Activated CD8-positive, alpha-beta memory T cell treated with anti-CD3 and anti-CD28 coated beads, Interleukin-2, amount 50 U/mL, for 48 hours (primary cell): Measurements from ENCODE around the gene CACFD1.

Experiments used
- DNase-seq: peaks from one replicate; pipeline ENCODE4 v3.0.0-alpha.2; 2020

Gene CACFD1

DNA sequence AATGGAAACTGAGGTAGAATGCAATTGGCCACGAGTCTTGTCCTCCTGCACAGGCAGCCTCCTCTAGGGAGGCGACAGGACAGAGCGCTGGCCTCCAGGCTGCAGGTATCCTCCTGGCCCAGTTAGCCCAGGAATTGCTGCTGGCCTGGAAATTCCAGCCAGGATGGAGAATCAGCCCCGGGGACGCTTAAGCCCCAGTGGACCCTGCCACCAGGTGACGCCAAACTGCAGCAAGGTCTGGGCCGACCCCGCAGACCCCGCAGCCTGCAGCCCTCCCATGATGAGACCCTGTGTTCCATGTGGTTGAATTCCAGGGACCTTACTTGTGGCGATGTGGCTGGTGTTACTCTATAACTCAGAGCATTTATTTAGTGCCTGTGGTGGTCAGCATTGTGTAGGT, 7.3 kb downstream of the CACFD1 start:
- DNase-seq: no peak

- no peak for DNase-seq
Observed at GRCh38 chr9:133468374-133468773, 8.6 kb downstream of the CACFD1 start.

DNA sequence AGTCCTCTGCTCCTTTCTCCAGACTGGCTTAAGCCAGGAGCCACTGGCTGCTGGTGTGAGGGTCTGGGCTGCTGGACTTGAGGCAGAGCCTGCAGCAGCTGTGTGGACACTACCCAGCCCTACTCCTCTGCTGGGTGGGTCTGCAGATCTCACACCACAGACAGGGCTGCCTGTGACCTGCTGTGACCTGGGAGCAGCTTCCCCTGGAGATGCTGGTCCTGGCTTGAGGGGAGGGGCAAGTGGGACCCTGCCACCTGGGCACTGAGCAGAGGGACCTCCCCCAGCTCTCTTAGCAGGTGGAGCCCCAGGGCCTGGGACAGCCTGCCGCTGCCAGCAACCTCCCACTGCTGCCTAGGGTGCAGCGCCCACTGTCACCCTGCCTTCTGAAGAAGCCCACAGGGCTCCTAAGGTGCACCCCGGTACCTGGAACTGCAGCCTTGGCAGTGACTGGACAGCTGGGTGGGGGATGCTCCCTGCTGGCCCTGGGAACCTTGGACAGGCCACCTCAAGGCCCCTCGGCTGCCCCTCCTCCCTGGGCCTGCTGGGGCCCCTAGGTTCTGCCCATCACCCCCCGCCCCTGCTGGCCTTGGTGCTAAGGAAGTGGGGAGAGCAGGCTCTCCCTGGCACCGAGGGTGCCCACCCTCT, 9.1 kb downstream of the CACFD1 start:
- DNase-seq: no peak

- no peak for DNase-seq
Observed at GRCh38 chr9:133470427-133470924, 10.7 kb downstream of the CACFD1 start.

DNA sequence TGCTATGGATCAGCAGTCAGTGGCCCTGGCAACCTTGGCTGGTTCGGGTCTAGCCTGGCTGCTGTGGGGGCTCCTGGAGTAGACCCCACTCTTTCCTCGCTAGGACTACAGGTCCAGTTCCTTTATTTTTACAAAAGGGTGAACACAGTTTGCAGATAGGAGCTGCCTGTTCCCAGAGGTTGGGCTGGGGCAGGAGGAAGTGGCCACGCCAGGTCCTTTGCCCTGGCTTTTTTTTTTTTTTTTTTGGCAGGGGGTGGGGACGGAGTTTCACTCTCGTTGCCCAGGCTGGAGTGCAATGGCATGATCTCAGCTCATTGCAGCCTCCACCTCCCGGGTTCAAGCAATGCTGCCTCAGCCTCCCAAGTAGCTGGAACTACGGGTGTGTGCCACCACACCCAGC, 11.2 kb downstream of the CACFD1 start:
- no peak for DNase-seq

- no peak for DNase-seq
Observed at GRCh38 chr9:133471551-133472276, 11.9 kb downstream of the CACFD1 start.

GRCh38 chr9:133472277-133472645, 12.5 kb downstream of the CACFD1 start:
- DNase-seq: no peak

DNA sequence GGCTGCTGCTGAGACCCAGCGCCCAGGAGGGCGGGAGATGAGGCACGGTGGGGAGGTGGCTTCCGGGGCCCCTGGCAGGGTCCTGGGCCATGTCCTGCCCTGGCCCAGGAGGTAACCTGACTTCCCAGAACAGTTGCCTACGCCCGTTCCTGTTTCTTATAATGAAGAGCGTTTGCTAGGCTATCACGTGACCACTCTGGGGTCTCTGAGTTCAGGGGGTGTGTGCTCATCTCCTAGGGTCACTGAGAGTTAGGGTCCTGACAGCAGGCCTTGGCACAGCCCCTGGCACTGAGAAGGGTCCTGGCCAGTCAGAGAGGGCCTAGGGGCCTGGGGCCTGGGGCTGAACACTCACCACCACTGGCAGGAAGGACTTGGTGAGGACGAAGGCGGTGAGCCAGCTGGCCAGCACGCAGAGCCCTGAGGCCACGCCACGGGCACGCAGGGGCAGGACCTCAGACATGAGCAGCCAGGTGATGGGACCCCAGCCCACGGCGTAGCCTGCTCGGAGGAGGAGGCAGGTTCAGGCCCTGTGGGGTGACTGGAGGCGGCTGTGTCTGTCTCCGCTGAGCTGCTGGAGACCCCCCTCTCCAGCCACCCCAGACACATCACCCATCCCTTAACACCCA, 13.1 kb downstream of the CACFD1 start:
- no peak for DNase-seq

- DNase-seq: no peak
Observed at GRCh38 chr9:133473743-133474142, 14.0 kb downstream of the CACFD1 start.

- DNase-seq: no peak
Observed at GRCh38 chr9:133474215-133474614, 14.4 kb downstream of the CACFD1 start.

DNA sequence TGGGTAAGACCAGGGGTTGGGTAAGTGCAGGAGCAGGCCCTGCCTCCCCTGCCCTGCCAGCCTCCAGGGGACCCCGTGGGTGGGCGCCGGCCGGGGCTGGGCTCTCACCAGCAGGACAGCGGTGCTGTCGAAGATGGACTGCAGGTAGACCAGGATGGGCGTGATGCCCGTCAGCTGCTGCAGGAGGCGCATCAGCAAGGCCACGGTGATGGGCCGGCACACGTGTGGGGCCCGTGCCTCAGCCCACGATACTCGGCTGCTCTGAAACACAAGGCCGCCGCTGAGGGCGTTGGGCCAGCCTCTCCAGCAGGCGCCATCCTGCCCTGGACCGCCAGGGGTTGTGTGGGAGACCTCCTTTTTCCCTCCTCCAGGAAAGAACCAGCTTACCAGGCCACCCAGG, 15.1 kb downstream of the CACFD1 start:
- no peak for DNase-seq

DNA sequence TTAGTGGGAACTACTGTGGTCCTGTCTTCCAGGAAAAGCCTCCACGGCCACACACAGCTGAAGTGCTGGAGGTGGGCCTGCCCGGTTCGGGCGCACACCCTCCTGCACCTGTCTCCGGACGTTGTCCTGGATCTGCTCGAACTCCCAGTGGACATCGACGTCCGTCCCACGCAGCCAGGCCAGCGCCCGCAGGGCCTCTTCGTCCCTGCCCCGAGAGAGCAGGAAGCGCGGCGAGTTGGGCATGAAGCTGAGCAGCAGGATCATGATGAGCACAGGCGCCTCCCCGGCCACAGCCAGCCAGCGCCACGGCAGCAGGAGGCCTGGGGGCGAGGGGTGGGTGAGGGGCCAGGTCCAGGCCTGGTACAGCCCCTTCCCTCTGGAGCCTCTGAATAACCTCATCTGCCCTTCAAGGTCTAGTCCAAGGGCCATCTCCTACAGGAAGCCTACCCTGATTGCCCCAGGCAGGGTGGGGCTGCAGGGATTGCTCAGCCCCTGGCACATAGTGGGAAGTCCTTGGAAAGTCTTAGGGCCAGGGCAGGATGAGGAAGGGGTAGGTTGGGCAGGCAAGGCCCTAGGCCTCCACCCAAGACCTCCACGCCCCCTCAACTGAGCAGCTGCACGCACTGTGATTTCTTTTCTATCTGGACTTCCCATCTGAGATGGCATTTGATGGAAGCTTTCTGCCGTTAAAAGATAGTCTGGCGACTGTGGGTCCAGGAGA, 15.7 kb downstream of the CACFD1 start:
- no peak for DNase-seq

- DNase-seq: no peak
Observed at GRCh38 chr9:133476036-133476931, 16.5 kb downstream of the CACFD1 start.

GRCh38 chr9:133476941-133477340, 17.2 kb downstream of the CACFD1 start:
- DNase-seq: no peak

DNA sequence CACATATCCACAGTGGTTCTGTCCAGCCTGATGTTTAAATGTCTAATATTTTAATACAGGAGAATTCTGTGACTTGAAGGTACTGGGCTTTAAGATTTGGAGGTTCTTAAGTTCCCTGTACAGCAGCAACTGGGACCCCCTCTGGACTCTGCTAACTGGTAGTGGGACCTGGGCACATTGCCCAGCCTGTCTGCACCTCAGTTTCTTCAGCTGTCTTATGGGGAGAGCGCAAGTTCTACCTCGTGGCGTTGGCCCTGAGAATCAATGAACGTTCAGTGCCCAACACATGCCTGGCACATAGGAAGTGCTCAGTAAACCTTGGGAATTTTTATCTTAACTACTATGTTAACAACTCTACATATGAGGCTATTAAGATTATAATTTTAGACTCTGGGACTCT, 17.7 kb downstream of the CACFD1 start:
- DNase-seq: no peak

- peak; percentile 65 for DNase-seq
Observed at GRCh38 chr9:133477992-133478850, 18.4 kb downstream of the CACFD1 start.

- peak; percentile 89 for DNase-seq
Observed at GRCh38 chr9:133478851-133479711, 19.3 kb downstream of the CACFD1 start, which contains the start of gene SLC2A6. TSS of gene SLC2A6 (minus strand) at chr9:133479099. CDS start at chr9:133479059, 40 bp downstream.

GRCh38 chr9:133483611-133484010, 23.8 kb downstream of the CACFD1 start:
- no peak for DNase-seq

- no peak for DNase-seq
Observed at GRCh38 chr9:133484671-133485437, 25.1 kb downstream of the CACFD1 start.
